Osteoblast (primary cell): ENCODE measurements around the gene NDUFAF3. TPM values are rescaled to one million over a fixed set of nuclear protein-coding genes. Genes with fewer than 3 reads are reported as not detected.

Experiments
- DNase-seq: peaks from one replicate; pipeline ENCODE4 v3.0.0; 2011; ENCODE audit warnings: low spot score, mixed read lengths; ENCODE audit not compliant: insufficient read length; ENCODE audit errors: missing footprints
- H2AFZ ChIP-seq: 2 replicates; pipeline ENCODE4 v1.6.0; 2011; ENCODE audit warnings: mild to moderate bottlenecking, low read length
- H3K27ac ChIP-seq: 2 replicates; pipeline ENCODE4 v1.5.1; 2011; ENCODE audit warnings: mild to moderate bottlenecking, low read depth, low read length, moderate library complexity
- H3K27me3 ChIP-seq: 2 replicates; pipeline ENCODE4 v1.6.0; 2012; ENCODE audit warnings: mild to moderate bottlenecking, control low read depth, inconsistent platforms, low read length, moderate library complexity; ENCODE audit not compliant: insufficient read depth
- H3K36me3 ChIP-seq: 2 replicates; pipeline ENCODE4 v1.5.1; 2011; ENCODE audit warnings: mild to moderate bottlenecking, low read length, control low read depth, moderate library complexity; ENCODE audit not compliant: insufficient read depth
- H3K4me1 ChIP-seq: 2 replicates; pipeline ENCODE4 v1.5.1; 2011; ENCODE audit warnings: mild to moderate bottlenecking, low read length, control low read depth, moderate library complexity; ENCODE audit not compliant: insufficient read depth
- H3K4me2 ChIP-seq: 2 replicates; pipeline ENCODE4 v1.6.0; 2011; ENCODE audit warnings: mild to moderate bottlenecking, low read length; ENCODE audit not compliant: insufficient read depth
- H3K4me3 ChIP-seq: fragments of 200-600 bp; sonication (generic); 3 replicates; pipeline ENCODE4 v1.5.1; 2012; ENCODE audit warnings: mild to moderate bottlenecking, low read length, inconsistent platforms; ENCODE audit not compliant: insufficient read depth
- H3K79me2 ChIP-seq: 2 replicates; pipeline ENCODE4 v1.6.0; 2012; ENCODE audit warnings: mild to moderate bottlenecking, low read length, control low read depth, inconsistent platforms; ENCODE audit not compliant: insufficient read depth
- H3K9me3 ChIP-seq: 2 replicates; pipeline ENCODE4 v1.5.1; 2011; ENCODE audit warnings: low read depth, low read length, control low read depth
- H4K20me1 ChIP-seq: 2 replicates; pipeline ENCODE4 v1.6.0; 2012; ENCODE audit warnings: mild to moderate bottlenecking, low read length, control low read depth; ENCODE audit not compliant: insufficient read depth
- total RNA-seq: library from RNA; depleted of rRNA; stranded (reverse); fragments of >200 nt; gene quantifications from 2 replicates; pipeline ENCODE4 v1.2.3, GENCODE V29; 2012
- TF ChIP-seq, protein P1 (sequence below): IDR thresholded peaks from 2 replicates; pipeline ENCODE4 v1.5.1; 2011; ENCODE audit warnings: mild to moderate bottlenecking, low read depth, low read length, moderate library complexity; ENCODE audit errors: extremely low read depth

The NDUFAF3 gene
- total RNA-seq, 1 donor = 43.4 TPM

DNA sequence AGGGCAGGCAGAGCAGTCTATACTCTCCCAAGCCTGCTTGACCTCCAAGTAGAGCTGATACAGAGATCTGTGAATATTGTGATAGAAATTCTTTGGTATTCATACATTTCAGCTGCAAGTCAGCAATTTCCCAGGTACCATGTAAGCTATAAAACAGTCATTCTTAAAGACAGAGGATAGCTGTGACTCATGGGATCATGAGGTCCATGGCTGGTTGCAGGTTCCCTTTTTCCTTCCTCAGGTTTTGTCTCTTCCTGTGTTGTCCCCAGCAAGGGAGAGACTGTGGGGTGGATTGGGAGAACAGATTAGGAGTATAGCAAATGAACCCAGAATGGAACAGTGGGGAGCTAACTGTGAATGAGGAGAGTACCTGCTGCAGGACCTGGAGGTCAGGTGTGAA lies 37.3 kb upstream of the NDUFAF3 start:
- Histone ChIP-seq H3K36me3 (peaks cover 55% of the 10 kb centered on the region), H3K27ac (no peak overlapping the region), H3K4me1 (peaks cover 8% of the 10 kb centered on the region), H3K27me3 (no peaks in the 10 kb centered on the region), H3K9me3 (no peaks in the 10 kb centered on the region), H3K4me3 (no peak overlapping the region), H3K79me2 (peaks cover 5% of the 10 kb centered on the region), H2AFZ (no peak overlapping the region), H4K20me1 (peaks cover 2% of the 10 kb centered on the region), H3K4me2 (no peak overlapping the region)
- DNase-seq = no peak
- TF ChIP-seq, protein P1, sequence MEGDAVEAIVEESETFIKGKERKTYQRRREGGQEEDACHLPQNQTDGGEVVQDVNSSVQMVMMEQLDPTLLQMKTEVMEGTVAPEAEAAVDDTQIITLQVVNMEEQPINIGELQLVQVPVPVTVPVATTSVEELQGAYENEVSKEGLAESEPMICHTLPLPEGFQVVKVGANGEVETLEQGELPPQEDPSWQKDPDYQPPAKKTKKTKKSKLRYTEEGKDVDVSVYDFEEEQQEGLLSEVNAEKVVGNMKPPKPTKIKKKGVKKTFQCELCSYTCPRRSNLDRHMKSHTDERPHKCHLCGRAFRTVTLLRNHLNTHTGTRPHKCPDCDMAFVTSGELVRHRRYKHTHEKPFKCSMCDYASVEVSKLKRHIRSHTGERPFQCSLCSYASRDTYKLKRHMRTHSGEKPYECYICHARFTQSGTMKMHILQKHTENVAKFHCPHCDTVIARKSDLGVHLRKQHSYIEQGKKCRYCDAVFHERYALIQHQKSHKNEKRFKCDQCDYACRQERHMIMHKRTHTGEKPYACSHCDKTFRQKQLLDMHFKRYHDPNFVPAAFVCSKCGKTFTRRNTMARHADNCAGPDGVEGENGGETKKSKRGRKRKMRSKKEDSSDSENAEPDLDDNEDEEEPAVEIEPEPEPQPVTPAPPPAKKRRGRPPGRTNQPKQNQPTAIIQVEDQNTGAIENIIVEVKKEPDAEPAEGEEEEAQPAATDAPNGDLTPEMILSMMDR = no peak

DNA sequence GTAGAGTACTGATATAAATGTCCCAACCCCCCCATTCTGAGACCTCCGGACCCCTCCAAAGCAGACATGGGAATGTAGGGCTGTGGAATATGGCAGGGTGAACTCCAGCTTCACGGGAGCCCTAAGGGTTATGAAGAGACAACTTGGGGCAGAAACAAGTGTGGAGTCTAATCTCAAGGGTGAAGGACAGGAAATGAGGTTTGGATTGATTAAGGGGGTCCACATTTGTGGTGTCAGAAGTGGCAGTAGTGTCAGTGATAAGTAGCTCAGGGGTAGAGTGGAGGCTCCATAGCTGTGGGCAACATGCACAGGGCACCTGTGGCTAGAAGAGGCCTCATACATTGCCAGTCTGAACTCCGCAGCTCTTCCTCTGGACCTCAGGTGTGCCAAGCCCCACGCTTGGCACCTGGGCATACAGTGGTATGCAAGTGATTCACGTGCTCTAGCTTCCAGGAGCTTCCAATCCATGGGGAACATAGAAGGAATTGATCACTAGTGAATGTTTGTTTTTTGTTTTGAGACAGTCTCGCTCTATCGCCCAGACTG lies 36.0 kb upstream of the NDUFAF3 start:
- peaks cover 2% of the 10 kb centered on the region for H4K20me1 ChIP-seq
- H3K9me3 ChIP-seq = no peaks in the 10 kb centered on the region
- H3K36me3 ChIP-seq = peaks cover 44% of the 10 kb centered on the region
- H3K27me3 ChIP-seq = no peaks in the 10 kb centered on the region
- no peak overlapping the region for H3K27ac ChIP-seq
- H3K4me1 ChIP-seq = peaks cover 12% of the 10 kb centered on the region
- H3K4me2 ChIP-seq = no peak overlapping the region
- TF ChIP-seq, protein P1 = no peak
- no peak overlapping the region for H3K4me3 ChIP-seq
- no peak for DNase-seq
- peaks cover 13% of the 10 kb centered on the region for H3K79me2 ChIP-seq
- no peak overlapping the region for H2AFZ ChIP-seq

DNA sequence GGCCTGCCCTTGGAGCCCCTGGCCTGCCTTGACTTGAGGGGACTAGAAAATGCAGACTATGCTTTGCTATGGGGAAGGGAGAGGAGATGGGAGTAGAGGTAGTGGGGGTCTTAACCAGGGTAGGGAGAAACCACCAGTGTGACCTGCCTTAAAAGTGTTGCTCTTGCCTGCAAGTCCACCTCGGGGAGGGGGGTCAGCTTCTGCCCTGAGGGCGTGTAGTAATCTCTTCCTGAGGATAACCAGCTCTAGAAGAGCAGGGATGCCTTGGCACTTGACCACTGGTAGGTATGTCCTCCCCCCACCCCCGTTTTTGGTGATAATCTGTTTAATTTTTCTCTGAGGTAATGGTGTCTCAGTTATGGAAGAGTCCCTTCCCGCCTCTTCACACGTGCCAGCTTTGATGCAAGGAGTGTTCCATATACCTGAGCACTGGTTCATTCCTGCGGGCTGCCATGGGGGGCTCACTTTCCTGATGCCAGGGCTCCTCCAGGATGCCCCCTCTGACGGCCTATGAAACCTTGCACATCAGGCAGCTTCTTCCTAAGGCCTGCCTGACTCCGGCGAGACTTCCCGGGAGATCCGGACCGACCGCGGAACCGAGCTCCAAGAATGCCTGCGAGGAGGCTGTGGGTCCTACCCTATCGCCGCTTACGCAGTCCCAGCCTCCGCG lies 32.7 kb upstream of the NDUFAF3 start:
- peak overlapping the region; percentile 53 for H2AFZ ChIP-seq
- peak overlapping the region; percentile 90 for H3K27ac ChIP-seq
- DNase-seq = peak; percentile 62
- TF ChIP-seq, protein P1 = no peak
- H3K27me3 ChIP-seq = no peaks in the 10 kb centered on the region
- H3K4me3 ChIP-seq = peak overlapping the region; percentile 89
- H4K20me1 ChIP-seq = peaks cover 8% of the 10 kb centered on the region
- peaks cover 22% of the 10 kb centered on the region for H3K4me1 ChIP-seq
- peak overlapping the region; percentile 88 for H3K4me2 ChIP-seq
- H3K36me3 ChIP-seq = peaks cover 17% of the 10 kb centered on the region
- H3K9me3 ChIP-seq = no peaks in the 10 kb centered on the region
- peaks cover 39% of the 10 kb centered on the region for H3K79me2 ChIP-seq

DNA sequence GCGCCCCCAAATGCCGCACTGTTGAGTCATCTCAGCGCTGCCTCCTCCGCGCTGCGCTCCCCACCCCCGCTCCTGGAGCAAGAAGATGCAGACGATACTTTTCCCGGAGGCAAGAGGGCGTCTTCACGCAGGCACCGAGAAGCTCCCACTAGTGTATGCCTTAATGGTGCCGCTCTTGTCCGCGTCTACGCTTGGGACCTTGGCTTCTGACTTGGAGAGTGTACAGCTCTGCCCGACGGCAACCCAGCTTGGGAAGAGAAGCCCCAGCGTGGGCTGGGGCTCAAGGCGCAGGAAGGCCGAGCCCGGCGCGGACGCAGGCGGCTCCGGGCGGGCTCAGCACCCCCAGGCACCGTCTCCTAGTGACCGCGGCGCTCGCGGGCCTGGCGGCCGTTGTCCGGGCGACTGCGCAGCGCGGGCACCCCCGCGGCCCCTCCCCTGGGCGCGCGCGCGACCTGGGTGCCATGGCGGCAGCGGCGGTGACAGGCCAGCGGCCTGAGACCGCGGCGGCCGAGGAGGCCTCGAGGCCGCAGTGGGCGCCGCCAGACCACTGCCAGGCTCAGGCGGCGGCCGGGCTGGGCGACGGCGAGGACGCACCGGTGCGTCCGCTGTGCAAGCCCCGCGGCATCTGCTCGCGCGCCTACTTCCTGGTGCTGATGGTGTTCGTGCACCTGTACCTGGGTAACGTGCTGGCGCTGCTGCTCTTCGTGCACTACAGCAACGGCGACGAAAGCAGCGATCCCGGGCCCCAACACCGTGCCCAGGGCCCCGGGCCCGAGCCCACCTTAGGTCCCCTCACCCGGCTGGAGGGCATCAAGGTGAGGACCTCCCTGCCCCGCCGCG lies 31.9 kb upstream of the NDUFAF3 start, which contains the start of gene P4HTM:
TSS of gene P4HTM (plus strand) at position 446 of the 840 bp plus-strand sequence. CDS start at position 462, 16 bp downstream.
- peaks cover 14% of the 10 kb centered on the region for H3K36me3 ChIP-seq
- peak within 1 kb of the TSS; percentile 88 for H3K4me2 ChIP-seq
- peak within 1 kb of the TSS; percentile 73 for H2AFZ ChIP-seq
- TF ChIP-seq, protein P1 = peak; percentile 38
- peaks cover 22% of the 10 kb centered on the region for H3K4me1 ChIP-seq
- DNase-seq = peak; percentile 98
- H3K79me2 ChIP-seq = peaks cover 42% of the 10 kb centered on the region
- peak within 1 kb of the TSS; percentile 89 for H3K4me3 ChIP-seq
- no peaks in the 10 kb centered on the region for H3K27me3 ChIP-seq
- H3K9me3 ChIP-seq = no peaks in the 10 kb centered on the region
- peaks cover 8% of the 10 kb centered on the region for H4K20me1 ChIP-seq
- H3K27ac ChIP-seq = peak within 1 kb of the TSS; percentile 90
